H1 (cell line): Measurements from ENCODE around the gene UVRAG. TPM values are rescaled to one million over a fixed set of nuclear protein-coding genes. Genes with fewer than 3 reads are reported as not detected.

Experiments
- CTCF ChIA-PET: fragments of 300-600 bp; sonication (Branson Sonifier 250); formaldehyde crosslinking; loops from one replicate; lab custom pipeline; 2021; ENCODE audit not compliant: partially characterized antibody; lab: Charles Lee
- POLR2A ChIA-PET: fragments of 300-600 bp; sonication (Branson Sonifier 250); formaldehyde crosslinking; loops from one replicate; lab custom pipeline; 2021; ENCODE audit warnings: inconsistent platforms; ENCODE audit not compliant: partially characterized antibody; lab: Charles Lee
- DNase-seq, 2 experiments: peaks; one replicate each; pipeline versions ENCODE4 v3.0.0 to v3.0.0-alpha.2; 2010 to 2022; ENCODE audit warnings: low spot score in 2 of 2, low read depth in 1 of 2, mixed read lengths in 1 of 2
- FAIRE-seq: peaks from 2 replicates; lab custom pipeline; 2011; peaks lifted over from hg19 to GRCh38; lab: Jason Lieb, UNC
- H2AFZ ChIP-seq: 2 replicates; pipeline ENCODE4 v1.8.1; 2012; ENCODE audit warnings: low read length, inconsistent platforms
- H2AK5ac ChIP-seq: 2 replicates; pipeline ENCODE4 v1.6.1; 2013; ENCODE audit warnings: low read depth, low read length
- H2BK120ac ChIP-seq: replicated peaks from 2 replicates; pipeline ENCODE3; 2013; ENCODE audit warnings: low read depth, low read length, inconsistent platforms
- H2BK12ac ChIP-seq: 2 replicates; pipeline ENCODE4 v1.6.1; 2013; ENCODE audit warnings: low read depth, low read length
- H2BK15ac ChIP-seq: 2 replicates; pipeline ENCODE4 v1.6.1; 2013; ENCODE audit warnings: low read length
- H2BK20ac ChIP-seq: 2 replicates; pipeline ENCODE4 v1.6.1; 2013; ENCODE audit warnings: low read length
- H2BK5ac ChIP-seq: 2 replicates; pipeline ENCODE4 v1.6.1; 2013; ENCODE audit warnings: low read depth, low read length
- H3K14ac ChIP-seq: 2 replicates; pipeline ENCODE4 v1.6.1; 2013; ENCODE audit warnings: inconsistent platforms; ENCODE audit not compliant: insufficient read length
- H3K18ac ChIP-seq: 2 replicates; pipeline ENCODE4 v1.6.1; 2013; ENCODE audit warnings: low read length; ENCODE audit errors: extremely low read depth
- H3K23ac ChIP-seq: 2 replicates; pipeline ENCODE4 v1.6.1; 2013; ENCODE audit warnings: inconsistent platforms; ENCODE audit not compliant: insufficient read length
- H3K23me2 ChIP-seq: 2 replicates; pipeline ENCODE4 v1.6.1; 2013; ENCODE audit warnings: low read depth, low read length
- H3K27ac ChIP-seq: 2 replicates; pipeline ENCODE4 v1.6.1; 2011; ENCODE audit warnings: low read depth, low read length, inconsistent platforms
- H3K27me3 ChIP-seq, 4 experiments: replicated peaks in 1 of 4; 1 replicate in 1 of 4; 2 replicates in 3 of 4; pipeline versions ENCODE4 v1.6.1 to v1.8.1; 2011 to 2013; ENCODE audit warnings: low read length in 3 of 4, mild to moderate bottlenecking in 3 of 4, inconsistent platforms in 2 of 4, mixed read lengths in 2 of 4, moderate library complexity in 1 of 4; ENCODE audit not compliant: control insufficient read depth in 3 of 4, insufficient read depth in 3 of 4; ENCODE audit errors: extremely low read depth in 1 of 4
- H3K36me3 ChIP-seq, 4 experiments: 2 replicates each; pipeline versions ENCODE4 v1.6.1 to v1.8.1; 2011 to 2013; ENCODE audit warnings: mild to moderate bottlenecking in 4 of 4, low read length in 3 of 4, moderate library complexity in 2 of 4, control low read depth in 1 of 4, inconsistent platforms in 1 of 4; ENCODE audit not compliant: insufficient read depth in 4 of 4, control insufficient read depth in 2 of 4
- H3K4ac ChIP-seq: replicated peaks from 2 replicates; pipeline ENCODE3; 2013; ENCODE audit warnings: low read length, low read depth, mixed read lengths, inconsistent platforms; ENCODE audit not compliant: insufficient read length
- H3K4me1 ChIP-seq, 4 experiments: replicated peaks in 1 of 4; 1 replicate in 1 of 4; 2 replicates in 3 of 4; pipeline versions ENCODE4 v1.6.1 to v1.8.1; 2011 to 2013; ENCODE audit warnings: low read length in 3 of 4, inconsistent platforms in 2 of 4, mixed read lengths in 1 of 4; ENCODE audit not compliant: insufficient read depth in 4 of 4, control insufficient read depth in 3 of 4
- H3K4me2 ChIP-seq, 2 experiments: 2 replicates each; pipeline versions ENCODE4 v1.6.1 to v1.8.1; 2011 to 2013; ENCODE audit warnings: low read depth in 2 of 2, low read length in 2 of 2, control low read depth in 1 of 2, inconsistent platforms in 1 of 2, mild to moderate bottlenecking in 1 of 2; ENCODE audit not compliant: insufficient read depth in 1 of 2
- H3K4me3 ChIP-seq, 4 experiments: fragments of 200-600, 300-600 bp in 1 of 4; sonication (generic), shearing (Covaris generic), sonication (Bioruptor Twin) in 1 of 4; 2 replicates each; pipeline versions ENCODE4 v1.5.1 to v1.8.1; 2011 to 2016; ENCODE audit warnings: low read length in 4 of 4, low read depth in 3 of 4, control low read depth in 2 of 4, inconsistent platforms in 2 of 4, mild to moderate bottlenecking in 2 of 4, mixed read lengths in 1 of 4, moderate library complexity in 1 of 4; ENCODE audit not compliant: insufficient read depth in 2 of 4; ENCODE audit errors: extremely low read depth in 1 of 4
- H3K56ac ChIP-seq: replicated peaks from 2 replicates; pipeline ENCODE3; 2013; ENCODE audit warnings: low read depth, mild to moderate bottlenecking, mixed read lengths, low read length, inconsistent platforms; ENCODE audit not compliant: insufficient read length
- H3K79me1 ChIP-seq: 2 replicates; pipeline ENCODE4 v1.6.1; 2013; ENCODE audit warnings: low read depth, low read length, control low read depth
- H3K79me2 ChIP-seq, 2 experiments: 2 replicates each; pipeline versions ENCODE4 v1.6.1 to v1.8.1; 2012 to 2013; ENCODE audit warnings: low read length in 2 of 2, mild to moderate bottlenecking in 2 of 2, inconsistent platforms in 1 of 2; ENCODE audit not compliant: insufficient read depth in 2 of 2, control insufficient read depth in 1 of 2
- H3K9ac ChIP-seq, 4 experiments: replicated peaks in 1 of 4; 1 replicate in 1 of 4; 2 replicates in 3 of 4; pipeline versions ENCODE4 v1.6.1 to v1.8.1; 2011 to 2013; ENCODE audit warnings: low read depth in 3 of 4, low read length in 3 of 4, control low read depth in 2 of 4, mild to moderate bottlenecking in 2 of 4, moderate library complexity in 2 of 4, inconsistent platforms in 1 of 4; ENCODE audit errors: extremely low read depth in 1 of 4
- H3K9me3 ChIP-seq, 2 experiments: 2 replicates each; pipeline versions ENCODE4 v1.6.1 to v1.8.1; 2012 to 2013; ENCODE audit warnings: mild to moderate bottlenecking in 2 of 2, moderate library complexity in 2 of 2, control low read depth in 1 of 2, inconsistent platforms in 1 of 2, low read depth in 1 of 2, low read length in 1 of 2, mixed read lengths in 1 of 2; ENCODE audit not compliant: insufficient read depth in 2 of 2
- H4K20me1 ChIP-seq, 2 experiments: replicated peaks in 1 of 2; 2 replicates each; pipeline versions ENCODE3 to v1.8.1; 2011 to 2013; ENCODE audit warnings: inconsistent platforms in 2 of 2, low read length in 2 of 2, mild to moderate bottlenecking in 1 of 2; ENCODE audit not compliant: insufficient read depth in 2 of 2, control insufficient read depth in 1 of 2
- H4K5ac ChIP-seq: 2 replicates; pipeline ENCODE4 v1.6.1; 2013; ENCODE audit warnings: low read length, low read depth, mixed read lengths, inconsistent platforms; ENCODE audit not compliant: insufficient read length
- H4K8ac ChIP-seq: 2 replicates; pipeline ENCODE4 v1.8.0; 2013; ENCODE audit warnings: mild to moderate bottlenecking, moderate library complexity, low read length, inconsistent platforms; ENCODE audit not compliant: insufficient read depth; ENCODE audit errors: extremely low read depth
- H4K91ac ChIP-seq: replicated peaks from 2 replicates; pipeline ENCODE3; 2013; ENCODE audit warnings: low read length, mixed read lengths, inconsistent platforms; ENCODE audit not compliant: insufficient read length
- EZH2 ChIP-seq: fragments of 200-600 bp; sonication (generic); IDR thresholded peaks from 2 replicates; pipeline ENCODE4 v1.7.1; 2012; ENCODE audit warnings: low read depth, mild to moderate bottlenecking, moderate library complexity, low read length, inconsistent platforms; ENCODE audit not compliant: severe bottlenecking
- HDAC6 ChIP-seq: IDR thresholded peaks from one replicate; pipeline ENCODE4 v1.7.1; 2012; ENCODE audit warnings: low read depth, mild to moderate bottlenecking, inconsistent platforms, low read length, moderate library complexity
- JUN ChIP-seq: IDR thresholded peaks from 2 replicates; pipeline ENCODE4 v1.6.1; 2011; ENCODE audit warnings: low read depth, mild to moderate bottlenecking, improper control_type of control experiment, low read length
- NANOG ChIP-seq: IDR thresholded peaks from 2 replicates; pipeline ENCODE4 v1.6.1; 2011; ENCODE audit warnings: low read length, low read depth, mild to moderate bottlenecking, inconsistent platforms; ENCODE audit not compliant: insufficient read depth, poor library complexity, severe bottlenecking
- RAD21 ChIP-seq, 2 experiments: IDR thresholded peaks in 1 of 2; conservative IDR thresholded peaks in 1 of 2; 2 replicates each; pipeline ENCODE4 v1.6.1; 2011; ENCODE audit warnings: low read depth in 2 of 2, low read length in 2 of 2, improper control_type of control experiment in 1 of 2, inconsistent platforms in 1 of 2, mild to moderate bottlenecking in 1 of 2, moderate library complexity in 1 of 2
- SAP30 ChIP-seq: fragments of 300-600 bp; sonication (generic); IDR thresholded peaks from 2 replicates; pipeline ENCODE4 v1.7.1; 2012; ENCODE audit warnings: low read length, moderate library complexity, mild to moderate bottlenecking, inconsistent platforms; ENCODE audit not compliant: insufficient read depth, insufficient replicate concordance
- SIRT6 ChIP-seq: IDR thresholded peaks from one replicate; pipeline ENCODE4 v1.7.1; 2012; ENCODE audit warnings: low read length, inconsistent platforms
- SIX5 ChIP-seq: IDR thresholded peaks from 2 replicates; pipeline ENCODE4 v1.6.1; 2011; ENCODE audit warnings: mild to moderate bottlenecking, low read depth, low read length
- SP1 ChIP-seq: IDR thresholded peaks from 2 replicates; pipeline ENCODE4 v1.6.1; 2011; ENCODE audit warnings: low read depth, low read length
- SUZ12 ChIP-seq: fragments of 200-600 bp; sonication (generic); IDR thresholded peaks from 2 replicates; pipeline ENCODE4 v1.6.1; 2012; ENCODE audit warnings: mild to moderate bottlenecking, inconsistent platforms, low read length, moderate library complexity, mixed read lengths
- TAF1 ChIP-seq: IDR thresholded peaks from 2 replicates; pipeline ENCODE4 v1.6.1; 2011; ENCODE audit warnings: mild to moderate bottlenecking, low read depth, low read length
- ZNF274 ChIP-seq: IDR thresholded peaks from 2 replicates; pipeline ENCODE4 v1.7.0; 2012; ENCODE audit warnings: low read length, borderline replicate concordance; ENCODE audit errors: extremely low read depth
- WGBS, 2 experiments: shearing (Covaris generic) in 1 of 2; methylation state at CpG; one replicate each; pipeline versions ENCODE4 v1.1.6 to v1.1.7; 2013 to 2015; ENCODE audit warnings: low lambda C conversion rate in 2 of 2, mixed read lengths in 2 of 2, inconsistent platforms in 1 of 2, low coverage in 1 of 2, missing lambda C conversion rate in 1 of 2; ENCODE audit not compliant: insufficient replicate concordance in 2 of 2, insufficient coverage in 1 of 2, insufficient read length in 1 of 2; ENCODE audit errors: extremely low coverage in 1 of 2, missing lambda C conversion rate in 1 of 2; 5-methylcytosine and 5-hydroxymethylcytosine counted together
- polyA plus RNA-seq, 7 experiments: library from polyadenylated mRNA; depleted of rRNA in 3 of 7; stranded (reverse) in 5 of 7; unstranded in 2 of 7; fragments of >200 nt in 5 of 7; fragments of 200-250 nt in 2 of 7; gene quantifications; 1 replicate in 5 of 7; 2 replicates in 1 of 7; 4 replicates in 1 of 7; pipeline versions ENCODE4 v1.2.1 to v1.2.3, GENCODE V29; 2011 to 2013; ENCODE audit warnings: missing spikeins in 2 of 7, mixed read lengths in 2 of 7
- total RNA-seq: library from RNA; stranded (reverse); fragmentation: NEBNext Ultra II Directional; extraction: Animal tissue kit (Norgen Biotek cat#: 25700); gene quantifications from 2 replicates; pipeline ENCODE4 v1.2.1, GENCODE V29; 2021

Gene UVRAG
- total and polyA plus RNA-seq, 2 of the 8 experiments (the other 6 are each of a cell fraction or from before 2014, with no cell fraction given) = 5.5 to 14.7 TPM

DNA sequence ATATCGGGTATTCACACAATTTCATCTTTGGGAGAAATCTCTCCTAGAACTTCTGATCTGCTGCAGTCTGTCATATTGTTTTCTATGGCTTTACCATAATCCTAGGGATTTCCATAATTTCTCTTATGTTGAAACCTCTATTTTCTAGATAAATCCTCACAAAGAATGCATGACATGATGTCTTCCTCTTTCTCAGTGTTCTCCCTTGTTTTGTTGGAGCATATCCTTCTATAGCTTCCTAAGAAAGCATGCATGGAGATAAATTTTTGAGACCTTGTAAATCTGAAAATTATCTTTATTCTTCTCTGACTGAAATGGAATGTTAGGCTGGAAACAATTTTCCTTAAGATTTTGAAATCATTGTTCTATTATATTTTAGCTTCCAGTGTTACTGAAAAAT lies 275.8 kb downstream of the UVRAG start:
- H3K9ac ChIP-seq = no peak overlapping the region
- H4K5ac ChIP-seq = no peak overlapping the region
- H2BK20ac ChIP-seq = no peak overlapping the region
- ChIA-PET CTCF (interaction anchor here (0.5 to 1.2 kb wide), 3 partner anchors 55 to 107 kb away, joined by 3 to 5 read pairs (median 4); no protein-coding TSS in a partner anchor), POLR2A (no interaction called here)
- no peak overlapping the region for H3K27ac ChIP-seq
- no peak overlapping the region for H2BK15ac ChIP-seq
- no peaks in the 10 kb centered on the region for H3K23me2 ChIP-seq
- H4K91ac ChIP-seq = no peak overlapping the region
- H3K79me1 ChIP-seq = no peaks in the 10 kb centered on the region
- H3K9me3 ChIP-seq = no peaks in the 10 kb centered on the region
- H2BK5ac ChIP-seq = no peak overlapping the region
- H3K36me3 ChIP-seq = no peaks in the 10 kb centered on the region
- H2AK5ac ChIP-seq = no peak overlapping the region
- H2AFZ ChIP-seq = no peak overlapping the region
- H4K8ac ChIP-seq = no peak overlapping the region
- H3K79me2 ChIP-seq = no peaks in the 10 kb centered on the region
- H3K56ac ChIP-seq = no peak overlapping the region
- H2BK120ac ChIP-seq = no peak overlapping the region
- peaks cover 0 to 12% (median 6%) of the 10 kb centered on the region in 4 experiments; a peak in 4 of 7 replicates for H3K4me1 ChIP-seq
- no peak overlapping the region for H3K14ac ChIP-seq
- H3K18ac ChIP-seq = no peak overlapping the region
- H3K4ac ChIP-seq = no peak overlapping the region
- H3K4me2 ChIP-seq = no peak overlapping the region
- H3K4me3 ChIP-seq = no peak overlapping the region
- H2BK12ac ChIP-seq = no peak overlapping the region
- no peaks in the 10 kb centered on the region for H4K20me1 ChIP-seq
- no peak for FAIRE-seq
- DNase-seq = no peak
- no peaks in the 10 kb centered on the region for H3K27me3 ChIP-seq
- 93% methylated on average over 1 of the region's 1 CpG; no CpG with 5 or more reads in 1 of the 2 experiments for WGBS, 2 experiments
- no peak overlapping the region for H3K23ac ChIP-seq
- TF ChIP-seq ZNF274 = no peak
- no peak for TF ChIP-seq SP1
- no peak for TF ChIP-seq JUN
- TF ChIP-seq HDAC6 = no peak
- no peak for TF ChIP-seq EZH2
- TF ChIP-seq NANOG = no peak
- no peak for TF ChIP-seq SUZ12
- TF ChIP-seq TAF1 = no peak
- TF ChIP-seq SIX5 = no peak
- TF ChIP-seq SIRT6 = no peak
- TF ChIP-seq SAP30 = no peak
- no peak for TF ChIP-seq RAD21 (IDR thresholded peaks at IDR 0.05 in 1 of 2, conservative IDR thresholded peaks at IDR 0.05 in 1 of 2; ENCODE audit: low read depth in 2 of 2, low read length in 2 of 2)
